C4-2B (cell line): ENCODE data around the gene GRID1.
"Not testable (repeated sequence)": the region's sequence is repeated elsewhere in the genome, so short reads cannot be mapped to it uniquely, and the experiment has no call there.

ENCODE experiments used
- CTCF ChIP-seq: fragments of 450-650 bp; conservative IDR thresholded peaks from 2 replicates; pipeline ENCODE4 v1.5.1; 2017; ENCODE audit warnings: mild to moderate bottlenecking
- ZFX ChIP-seq: fragments of 450-650 bp; IDR thresholded peaks from 2 replicates; pipeline ENCODE4 v1.6.1; 2017

GRCh38 chr10:85838660-85839059 is 527.9 kb downstream of the GRID1 start:
- TF ChIP-seq CTCF, ZFX: not testable (repeated sequence)
